Brain microvascular endothelial cell (primary cell): Measurements from ENCODE around the gene MGMT.

Source experiments
- DNase-seq: peaks from one replicate; pipeline ENCODE4 v3.0.0-alpha.2; 2020
- H3K27ac ChIP-seq: fragments of 250-450 bp; sonication (Bioruptor Pico); 2 replicates; pipeline ENCODE4 v1.5.1; 2020; ENCODE audit warnings: mild to moderate bottlenecking, moderate library complexity
- H3K27me3 ChIP-seq: fragments of 250-450 bp; sonication (Bioruptor Pico); replicated peaks from 2 replicates; pipeline ENCODE4 v1.5.1; 2020; ENCODE audit warnings: mild to moderate bottlenecking
- H3K36me3 ChIP-seq: fragments of 250-450 bp; sonication (Bioruptor Pico); replicated peaks from 2 replicates; pipeline ENCODE4 v1.5.1; 2020; ENCODE audit warnings: mild to moderate bottlenecking
- H3K4me3 ChIP-seq: 2 replicates; pipeline ENCODE4 v1.5.1; 2011; ENCODE audit warnings: low read depth, mild to moderate bottlenecking, control low read depth, low read length, moderate library complexity
- in situ Hi-C: cut with HindIII; loops from 2 replicates; pipeline ENCODE4 v1.10.0; 2017; ENCODE audit warnings: low sequenced_read_pairs, low pct_ligation_motif_present
- TF ChIP-seq, protein P1 (sequence below): IDR thresholded peaks from 2 replicates; pipeline ENCODE4 v1.5.1; 2011; ENCODE audit warnings: low read depth, mild to moderate bottlenecking, moderate library complexity, low read length, control low read depth, inconsistent platforms; ENCODE audit errors: missing control alignments

MGMT gene

DNA sequence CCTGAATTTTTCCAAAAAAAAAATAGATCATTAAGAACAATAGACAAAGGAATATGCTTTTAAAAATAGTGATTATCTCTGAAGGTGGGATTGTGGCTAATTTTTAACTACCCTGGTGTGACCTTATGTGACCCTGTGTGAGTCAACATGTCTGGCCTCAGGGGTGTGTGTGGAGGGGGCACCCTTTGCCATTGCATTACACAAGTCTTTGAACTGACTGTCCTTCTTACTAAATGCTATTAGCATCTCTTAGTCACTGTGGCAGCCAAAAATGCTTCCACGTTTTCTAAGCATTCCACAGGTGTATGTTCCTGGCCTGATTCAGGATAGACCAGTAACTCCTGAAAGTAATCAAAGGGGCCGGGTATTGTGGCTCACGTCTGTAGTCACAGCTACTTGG is 175.4 kb downstream of the MGMT start:
- DNase-seq: no peak
- no peaks in the 10 kb centered on the region for H3K36me3 ChIP-seq
- H3K4me3 ChIP-seq: no peak overlapping the region
- no peaks in the 10 kb centered on the region for H3K27me3 ChIP-seq
- TF ChIP-seq, protein P1, sequence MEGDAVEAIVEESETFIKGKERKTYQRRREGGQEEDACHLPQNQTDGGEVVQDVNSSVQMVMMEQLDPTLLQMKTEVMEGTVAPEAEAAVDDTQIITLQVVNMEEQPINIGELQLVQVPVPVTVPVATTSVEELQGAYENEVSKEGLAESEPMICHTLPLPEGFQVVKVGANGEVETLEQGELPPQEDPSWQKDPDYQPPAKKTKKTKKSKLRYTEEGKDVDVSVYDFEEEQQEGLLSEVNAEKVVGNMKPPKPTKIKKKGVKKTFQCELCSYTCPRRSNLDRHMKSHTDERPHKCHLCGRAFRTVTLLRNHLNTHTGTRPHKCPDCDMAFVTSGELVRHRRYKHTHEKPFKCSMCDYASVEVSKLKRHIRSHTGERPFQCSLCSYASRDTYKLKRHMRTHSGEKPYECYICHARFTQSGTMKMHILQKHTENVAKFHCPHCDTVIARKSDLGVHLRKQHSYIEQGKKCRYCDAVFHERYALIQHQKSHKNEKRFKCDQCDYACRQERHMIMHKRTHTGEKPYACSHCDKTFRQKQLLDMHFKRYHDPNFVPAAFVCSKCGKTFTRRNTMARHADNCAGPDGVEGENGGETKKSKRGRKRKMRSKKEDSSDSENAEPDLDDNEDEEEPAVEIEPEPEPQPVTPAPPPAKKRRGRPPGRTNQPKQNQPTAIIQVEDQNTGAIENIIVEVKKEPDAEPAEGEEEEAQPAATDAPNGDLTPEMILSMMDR: no peak
- in situ Hi-C loops: no loop called here
- no peak overlapping the region for H3K27ac ChIP-seq

DNA sequence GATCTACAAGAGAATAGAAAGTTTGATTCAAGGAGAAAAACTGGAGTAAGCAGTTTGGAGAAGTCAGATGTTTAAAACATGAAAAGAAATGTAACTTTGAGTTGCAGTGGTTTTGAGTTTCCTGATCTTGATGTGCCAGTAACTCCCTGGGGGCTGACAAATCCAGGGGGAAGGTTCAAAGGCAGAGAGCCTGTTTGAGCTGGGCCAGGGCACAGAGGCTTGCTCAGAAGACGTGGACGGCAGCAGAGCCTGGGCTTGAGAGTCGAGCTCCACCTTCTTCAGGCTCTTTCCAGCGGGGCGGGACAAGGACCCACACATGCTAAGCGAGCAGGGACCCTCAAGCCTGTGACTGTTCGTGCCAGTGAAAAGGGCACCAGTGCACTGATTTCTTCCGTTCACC is 176.2 kb downstream of the MGMT start:
- TF ChIP-seq, protein P1: no peak
- Histone ChIP-seq H3K36me3 (no peaks in the 10 kb centered on the region), H3K27me3 (no peaks in the 10 kb centered on the region), H3K27ac (no peak overlapping the region), H3K4me3 (no peak overlapping the region)
- in situ Hi-C loops: no loop called here
- no peak for DNase-seq

- in situ Hi-C loops: no loop called here
- no peak for DNase-seq
- Histone ChIP-seq H3K27ac (no peak overlapping the region), H3K27me3 (no peaks in the 10 kb centered on the region), H3K4me3 (no peak overlapping the region), H3K36me3 (no peaks in the 10 kb centered on the region)
- TF ChIP-seq, protein P1: no peak
Measured at GRCh38 chr10:129645487-129645886, 178.4 kb downstream of the MGMT start.

DNA sequence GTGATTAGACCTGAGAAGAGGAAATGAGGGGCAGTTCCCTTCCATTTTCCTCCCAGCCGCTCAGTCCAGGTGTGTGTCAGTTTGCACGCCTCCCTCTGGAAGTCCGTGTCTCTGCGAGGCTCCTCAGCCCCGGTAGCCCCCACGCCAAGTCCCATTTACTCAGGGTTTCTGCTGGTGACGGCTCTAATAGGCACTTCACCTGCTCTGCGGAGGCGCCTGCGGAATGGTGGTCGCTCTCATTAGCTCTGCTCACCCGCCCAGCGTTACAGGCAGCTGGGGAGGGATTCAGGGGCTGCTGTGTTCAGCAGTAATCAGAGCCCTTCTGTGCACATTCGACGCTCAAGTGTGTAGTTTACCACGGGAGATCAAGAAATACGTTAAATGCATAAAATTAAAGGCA is 179.9 kb downstream of the MGMT start:
- DNase-seq: no peak
- TF ChIP-seq, protein P1: no peak
- in situ Hi-C loops: no loop called here
- H3K27me3 ChIP-seq: no peaks in the 10 kb centered on the region
- no peak overlapping the region for H3K4me3 ChIP-seq
- no peaks in the 10 kb centered on the region for H3K36me3 ChIP-seq
- no peak overlapping the region for H3K27ac ChIP-seq

DNA sequence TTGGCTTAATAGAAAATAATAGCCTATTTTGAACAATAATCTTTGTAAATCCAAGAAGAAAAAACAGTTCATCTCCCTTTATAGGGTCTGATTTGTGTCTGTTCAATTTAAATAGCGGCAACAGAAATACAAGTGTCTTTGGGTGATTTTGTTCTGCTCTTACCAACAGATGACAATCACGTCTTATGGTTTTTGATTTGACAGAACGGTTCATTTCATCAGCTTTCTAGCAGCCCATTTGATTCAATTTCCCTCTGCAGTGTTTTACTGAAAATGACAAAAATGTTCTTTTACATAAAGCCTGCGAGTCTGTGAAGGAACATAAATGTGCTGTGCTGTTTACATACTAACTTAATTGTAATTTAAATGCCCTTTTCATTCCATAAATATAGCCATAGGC is 180.5 kb downstream of the MGMT start:
- Histone ChIP-seq H3K27ac (no peak overlapping the region), H3K36me3 (no peaks in the 10 kb centered on the region), H3K4me3 (no peak overlapping the region), H3K27me3 (no peaks in the 10 kb centered on the region)
- TF ChIP-seq, protein P1: no peak
- DNase-seq: no peak
- in situ Hi-C loops: no loop called here

DNA sequence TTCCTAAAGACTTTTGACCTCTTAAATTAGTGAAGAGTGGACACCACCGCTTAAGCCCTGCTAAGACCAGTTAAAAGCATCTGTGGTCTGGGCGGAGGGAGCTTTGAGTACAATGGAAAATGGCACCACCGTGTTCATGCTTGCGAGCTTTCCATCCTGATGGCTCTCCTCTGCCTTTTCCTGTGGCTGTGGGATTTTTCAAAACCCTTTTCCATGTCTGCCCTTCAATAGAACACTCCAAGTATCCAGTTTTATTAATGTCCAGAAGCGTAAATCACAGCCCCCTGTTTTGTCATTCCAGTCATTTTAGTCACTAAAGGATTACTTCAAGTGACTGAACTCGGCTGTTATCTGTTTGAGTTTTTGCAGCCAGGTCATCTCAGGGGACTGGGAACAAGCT is 181.8 kb downstream of the MGMT start:
- TF ChIP-seq, protein P1: no peak
- DNase-seq: no peak
- H3K27me3 ChIP-seq: no peaks in the 10 kb centered on the region
- no peak overlapping the region for H3K27ac ChIP-seq
- no peaks in the 10 kb centered on the region for H3K36me3 ChIP-seq
- in situ Hi-C loops: no loop called here
- no peak overlapping the region for H3K4me3 ChIP-seq
